ENCODE results near the gene MAGI2.

MAGI2 gene

DNA sequence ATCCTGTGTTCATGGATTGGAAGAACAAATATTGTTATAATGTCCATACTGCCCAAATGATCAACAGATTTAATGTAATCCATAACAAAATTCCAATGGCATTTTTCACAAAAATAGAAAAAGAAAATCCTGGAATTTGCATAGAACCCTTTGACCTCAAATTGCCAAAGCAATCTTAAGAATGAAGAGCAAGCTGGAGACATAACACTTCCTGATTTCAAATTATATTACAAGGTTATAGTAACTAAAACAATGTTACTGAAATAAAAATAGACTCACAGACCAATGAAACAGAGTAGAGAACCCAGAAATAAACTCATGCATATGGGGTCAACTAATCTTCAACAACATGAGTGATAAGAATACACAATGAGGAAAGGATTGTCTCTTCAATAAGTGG is 1352.4 kb downstream of the MAGI2 start:
- no peak for DNase-seq

DNA sequence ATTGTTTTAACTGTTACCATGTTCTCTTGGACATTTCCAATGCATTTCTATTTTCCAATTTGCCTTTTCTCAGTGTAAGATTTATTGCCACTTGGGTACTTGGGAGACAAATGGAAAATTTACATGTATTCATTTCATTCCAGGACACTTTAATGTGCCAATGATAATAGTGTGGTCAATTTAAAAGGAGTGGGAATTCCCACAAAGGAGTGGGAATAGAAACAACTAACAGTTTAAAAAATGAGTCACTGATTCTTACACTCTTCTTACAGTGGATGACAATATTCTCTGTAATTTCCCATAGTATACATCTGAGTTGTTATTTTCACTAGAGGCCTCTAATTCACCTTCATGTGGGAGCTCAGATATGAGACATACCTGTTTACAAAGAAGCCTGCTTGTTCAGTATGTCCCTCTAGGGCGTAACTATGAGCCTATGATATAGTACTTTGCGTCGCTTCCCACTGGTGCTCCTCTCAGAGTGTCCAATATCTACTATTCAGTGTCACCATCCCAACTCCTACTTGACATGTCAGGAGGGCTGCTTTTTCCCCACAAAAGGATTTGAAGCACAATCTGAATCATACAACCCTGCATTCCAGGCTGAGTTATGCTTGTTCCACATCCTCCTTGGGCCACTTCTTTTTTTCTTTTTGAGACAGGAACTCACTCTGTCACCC is 1353.6 kb downstream of the MAGI2 start:
- peak; percentile 62 for DNase-seq

DNA sequence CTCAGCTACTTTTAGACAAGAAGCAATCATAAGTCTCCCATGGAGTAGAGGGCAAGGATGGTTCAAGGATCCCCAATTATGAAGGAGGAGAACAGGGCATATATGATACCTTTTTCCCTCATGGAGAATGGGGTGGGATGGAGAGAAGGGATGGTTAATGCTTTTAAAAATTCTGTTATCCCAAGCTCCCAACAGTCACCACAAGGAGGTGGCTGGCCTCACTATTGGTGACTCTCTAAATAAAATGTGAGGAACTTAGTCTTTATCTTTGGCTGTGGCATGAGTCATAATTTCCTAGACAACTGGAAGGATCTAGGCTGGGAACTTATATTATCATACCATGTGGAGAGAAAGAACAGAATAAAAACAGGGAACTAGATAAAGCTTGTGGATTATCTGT is 1357.9 kb downstream of the MAGI2 start:
- peak; percentile 32 for DNase-seq

GRCh38 chr7:78092331-78092730 is 1361.1 kb downstream of the MAGI2 start:
- no peak for DNase-seq

DNA sequence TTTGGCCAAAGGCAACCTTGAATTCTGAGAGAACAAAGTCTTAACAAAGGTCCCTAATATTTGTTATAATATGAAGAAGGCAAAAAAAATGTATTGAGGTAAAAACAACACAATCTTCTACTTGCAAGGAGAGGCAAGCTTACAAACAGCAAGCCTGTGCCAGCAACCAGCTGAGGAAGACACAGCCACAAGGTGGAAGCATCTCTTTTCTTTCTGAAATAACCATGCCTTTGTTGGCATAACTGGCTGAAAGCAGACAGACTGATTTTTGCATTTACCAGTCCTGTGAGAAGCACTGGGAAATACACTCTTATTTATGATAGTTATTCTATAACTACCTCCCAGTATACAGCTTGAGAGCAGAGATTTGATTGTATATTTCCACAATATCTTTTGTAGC is 1362.9 kb downstream of the MAGI2 start:
- DNase-seq, result no peak

DNA sequence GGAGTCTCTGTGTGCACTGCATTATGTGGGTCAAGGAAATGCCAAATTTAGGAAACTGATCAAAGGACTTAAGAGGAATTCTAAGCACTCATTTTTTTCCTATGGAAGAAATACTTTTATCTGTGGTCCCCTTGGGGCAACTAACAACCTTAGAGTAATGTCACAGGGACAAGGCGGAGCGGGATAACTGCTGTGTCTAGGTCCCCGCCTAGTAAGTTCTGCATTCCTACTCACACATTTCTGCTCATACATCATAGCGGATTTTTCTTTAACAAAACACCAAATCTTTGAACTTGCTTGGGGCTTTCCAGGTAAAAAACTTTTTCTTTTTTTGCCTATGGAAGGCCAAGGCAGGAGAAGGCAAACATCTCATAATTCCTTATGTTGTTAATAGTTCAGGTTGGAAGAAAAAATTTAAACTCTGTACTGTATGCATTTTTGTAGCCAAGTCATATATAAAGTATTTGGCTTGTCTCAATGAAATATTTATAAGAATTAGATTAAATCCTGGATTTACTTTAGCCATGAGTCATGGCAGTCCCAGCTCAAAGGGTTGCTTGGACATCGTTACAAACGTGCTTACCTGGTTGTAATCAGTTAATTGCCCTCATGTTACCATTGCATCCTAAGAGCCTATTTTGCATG is 1369.9 kb downstream of the MAGI2 start:
- DNase-seq, result peak; percentile 32

GRCh38 chr7:78082556-78082955 is 1370.9 kb downstream of the MAGI2 start:
- no peak for DNase-seq

DNA sequence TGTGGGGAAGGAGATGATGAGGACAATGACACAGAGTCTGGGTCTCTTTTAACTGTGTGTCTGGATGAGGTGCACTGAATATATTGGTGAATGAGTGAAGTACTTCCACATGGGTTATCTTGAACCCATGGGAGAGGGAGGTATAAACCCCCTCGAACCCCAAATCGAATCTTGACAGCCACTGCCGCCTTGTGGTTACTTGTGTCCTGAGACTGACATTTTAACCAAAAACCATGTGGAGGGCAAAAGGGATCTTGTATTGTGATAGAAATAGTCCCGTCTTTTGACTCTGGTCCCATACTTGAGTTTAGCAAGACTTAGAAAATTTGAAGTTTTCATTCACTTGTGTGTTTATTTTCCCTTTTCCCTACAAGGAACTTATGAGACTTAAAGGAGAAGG is 1371.6 kb downstream of the MAGI2 start:
- no peak for DNase-seq

- DNase-seq, result no peak
Observed at GRCh38 chr7:78081344-78081743, 1372.1 kb downstream of the MAGI2 start.

GRCh38 chr7:78080811-78081210 is 1372.7 kb downstream of the MAGI2 start:
- DNase-seq, result no peak

DNA sequence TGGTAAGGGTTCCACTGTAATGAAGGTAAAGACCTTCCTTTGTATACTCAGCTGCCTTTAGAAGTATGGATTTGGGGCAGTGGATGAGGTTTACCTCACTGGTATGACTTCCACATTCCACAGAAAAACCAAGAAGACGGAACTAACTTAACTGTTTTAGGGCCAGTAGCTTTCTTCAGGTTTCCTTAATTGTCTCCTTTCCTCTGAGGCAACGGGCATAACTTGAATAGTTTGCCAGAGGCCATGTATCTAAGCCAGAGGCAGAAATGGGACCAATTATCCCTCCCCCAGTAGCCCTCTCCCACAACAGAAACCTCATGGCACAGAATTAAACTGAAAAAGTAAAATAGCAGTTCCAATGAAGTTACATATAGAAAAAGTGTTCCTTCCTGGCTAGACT is 1373.2 kb downstream of the MAGI2 start:
- DNase-seq, result no peak

DNA sequence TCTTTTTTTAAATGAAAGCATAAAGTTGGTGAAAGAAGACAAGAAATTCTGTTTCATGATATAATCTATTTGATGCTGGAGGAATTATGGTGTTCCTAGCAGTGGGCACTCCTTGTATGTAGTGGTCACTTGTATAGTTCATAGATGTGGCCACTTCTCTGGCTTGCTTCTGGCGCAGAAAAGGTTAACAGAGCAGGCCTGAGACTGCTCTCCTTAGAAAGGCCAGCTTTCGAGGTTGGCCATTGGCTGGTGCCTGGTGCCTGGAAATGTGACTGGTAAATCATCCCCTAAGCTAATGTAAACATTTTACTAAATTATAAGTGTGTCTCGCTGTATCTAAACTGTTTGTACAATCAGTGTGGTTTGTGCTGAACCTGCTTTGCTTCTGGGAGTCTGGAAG is 1378.8 kb downstream of the MAGI2 start:
- DNase-seq, result no peak

- DNase-seq, result no peak
Observed at GRCh38 chr7:78073609-78074382, 1379.7 kb downstream of the MAGI2 start.

- DNase-seq, result no peak
Observed at GRCh38 chr7:78072201-78072590, 1381.3 kb downstream of the MAGI2 start.

- no peak for DNase-seq
Observed at GRCh38 chr7:78071491-78072200, 1381.8 kb downstream of the MAGI2 start.

DNA sequence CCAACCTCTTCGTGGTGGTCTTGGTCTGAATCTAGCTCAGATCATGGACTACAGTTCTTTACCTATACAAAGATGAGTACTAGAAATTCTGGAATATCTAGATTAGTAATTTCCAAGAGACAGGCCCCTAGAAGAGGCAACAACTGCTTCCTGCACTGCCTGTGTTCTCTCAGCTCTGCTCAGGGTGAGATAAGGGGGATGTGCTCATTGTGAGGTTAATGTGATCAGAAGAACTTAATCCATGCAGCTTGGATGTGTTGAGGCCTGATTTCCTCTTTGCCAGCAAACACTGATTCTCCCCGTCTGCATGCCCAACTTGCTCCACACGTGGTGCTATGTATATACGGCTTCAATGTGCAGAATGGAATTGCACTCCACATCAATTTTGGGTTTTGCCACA is 1386.9 kb downstream of the MAGI2 start:
- no peak for DNase-seq

DNA sequence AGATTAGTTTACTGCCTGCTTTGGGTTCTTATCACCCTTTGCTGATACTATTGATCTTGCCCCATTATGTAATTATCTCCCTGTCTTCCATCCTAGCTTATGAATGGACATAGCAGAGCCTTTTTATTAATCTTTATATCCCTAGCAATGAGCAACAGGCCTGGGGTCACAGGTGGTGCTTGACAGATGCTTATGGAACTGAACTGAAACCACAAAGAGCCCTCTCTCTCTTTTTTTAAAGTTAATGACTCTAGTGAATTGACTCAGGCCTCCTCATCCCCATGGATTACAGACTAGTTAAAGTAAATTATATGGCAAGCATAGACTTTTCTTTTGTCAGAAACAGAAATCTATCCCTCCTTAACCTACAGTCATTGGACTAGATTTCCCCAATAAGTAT is 1389.7 kb downstream of the MAGI2 start:
- DNase-seq, result peak; percentile 44

GRCh38 chr7:78062214-78062613 is 1391.3 kb downstream of the MAGI2 start:
- DNase-seq, result no peak

DNA sequence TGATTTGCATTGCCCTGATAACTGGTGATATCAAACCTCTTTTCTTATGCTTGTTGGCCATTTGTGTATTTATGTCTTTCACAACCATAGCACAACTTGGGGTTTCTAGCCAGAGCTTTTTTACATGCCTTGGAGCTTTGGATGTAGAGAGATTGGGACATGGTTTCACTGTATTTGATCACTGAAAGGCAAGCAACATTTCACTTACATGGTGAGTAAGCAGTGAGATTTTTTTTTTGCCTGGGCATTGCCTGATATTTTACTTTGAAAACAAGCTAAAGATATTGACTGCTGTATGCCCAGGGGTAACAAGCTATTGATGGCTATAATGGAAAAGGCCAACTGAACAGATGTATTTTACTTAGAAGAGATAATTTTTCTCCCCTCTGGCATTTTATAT is 1395.9 kb downstream of the MAGI2 start:
- DNase-seq, result no peak

DNA sequence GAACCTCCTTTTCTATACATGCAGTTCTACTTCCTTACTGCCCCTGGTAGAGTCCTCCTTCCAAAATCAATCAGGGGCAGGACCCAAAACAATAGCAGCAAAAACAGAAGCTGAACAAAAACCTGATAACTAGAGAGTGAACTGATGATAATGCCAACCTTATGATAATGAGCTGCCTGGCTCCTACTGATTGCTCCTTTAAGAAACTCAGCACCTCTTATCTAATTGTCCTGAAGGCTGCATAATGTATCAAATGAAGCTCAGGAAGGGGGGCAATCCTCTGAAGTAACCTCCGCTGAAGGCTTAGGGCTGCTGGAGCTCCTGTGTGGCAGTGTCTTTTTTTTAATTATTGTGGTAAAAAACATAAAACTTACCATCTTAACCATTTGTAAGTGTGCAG is 1397.9 kb downstream of the MAGI2 start:
- no peak for DNase-seq

DNA sequence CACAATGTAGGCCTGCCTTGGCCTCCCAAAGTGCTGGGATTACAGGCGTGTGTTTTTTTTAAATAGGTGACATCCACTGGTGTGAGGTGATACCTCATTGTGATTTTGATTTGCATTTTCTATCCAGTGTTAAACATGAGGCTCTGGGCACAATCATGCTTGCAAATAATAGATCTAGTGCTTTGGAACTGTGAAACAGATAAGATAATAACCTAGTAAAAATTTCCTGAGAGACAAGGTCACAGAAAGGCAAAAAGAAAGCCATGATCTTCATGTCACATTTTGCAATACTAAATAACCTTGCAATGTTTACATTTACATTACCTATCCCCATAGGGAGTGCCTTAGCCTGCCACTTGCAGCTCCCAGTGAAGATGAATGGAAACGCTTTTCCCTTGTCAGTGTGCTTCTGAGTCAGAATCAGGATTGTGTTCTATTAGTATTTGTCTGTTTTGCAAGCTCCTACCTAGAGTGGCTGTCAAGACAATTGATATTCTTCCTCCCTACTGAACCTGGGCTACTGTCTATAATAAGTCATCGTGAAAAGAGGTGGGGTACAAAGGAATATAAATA is 1398.4 kb downstream of the MAGI2 start:
- DNase-seq, result no peak

DNA sequence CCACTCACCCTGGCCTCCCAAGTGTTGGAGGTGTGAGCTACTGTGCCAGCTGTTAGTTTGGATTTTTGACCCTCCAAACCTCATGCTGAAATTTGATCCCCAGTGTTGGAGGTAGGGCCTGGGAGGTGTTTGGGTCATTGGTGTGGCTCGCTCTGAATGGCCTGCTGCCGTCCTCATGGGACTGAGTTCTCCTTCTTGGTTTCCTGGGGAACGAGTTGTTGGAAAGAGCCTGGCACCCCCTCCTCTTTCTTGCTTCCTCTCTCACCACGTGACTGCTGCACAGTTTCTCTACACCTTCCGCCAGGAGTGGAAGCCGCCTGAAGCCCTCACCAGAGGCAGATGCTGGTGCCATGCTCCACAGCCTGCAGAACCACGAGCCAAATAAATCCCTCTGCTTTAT is 1401.4 kb downstream of the MAGI2 start:
- DNase-seq, result no peak

DNA sequence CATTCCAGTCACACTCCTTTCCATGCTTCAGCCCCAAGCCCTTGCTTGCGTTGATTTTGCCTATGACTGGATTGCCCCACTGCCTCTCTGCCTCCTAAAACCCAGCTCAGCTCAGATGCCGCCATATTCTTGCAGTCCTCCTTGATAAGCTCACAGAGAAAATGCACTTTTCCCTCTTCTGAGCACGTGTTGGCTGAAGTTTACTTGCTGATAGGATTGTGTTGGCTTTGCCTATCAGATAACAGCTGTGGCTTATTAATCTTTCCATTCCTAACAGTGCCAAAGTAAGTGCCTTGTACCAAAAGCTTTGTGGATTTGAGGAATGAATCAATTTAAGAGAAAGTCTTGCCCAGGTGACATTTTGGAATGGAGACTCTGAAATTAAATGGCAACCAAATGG is 1405.7 kb downstream of the MAGI2 start:
- DNase-seq, result no peak
